ENCODE data around the gene TTLL3.

The TTLL3 gene

GRCh38 chr3:9781551-9781950 lies 28.5 kb upstream of the TTLL3 start:
- TF ChIP-seq POLR2AphosphoS5 (IDR thresholded peaks at IDR 0.05; ENCODE audit: low read depth, low read length), result no peak

GRCh38 chr3:9781978-9782603 lies 28.0 kb upstream of the TTLL3 start:
- TF ChIP-seq REST (IDR thresholded peaks at IDR 0.05; ENCODE audit: insufficient read depth in 1 of 2, low read depth in 2 of 2, low read length in 2 of 2) (no peak), SIN3A (IDR thresholded peaks at IDR 0.05; ENCODE audit: borderline replicate concordance, insufficient read depth, low read length) (no peak), FOXP2 (optimal IDR thresholded peaks at IDR 0.05; ENCODE audit: borderline replicate concordance, extremely low read depth, extremely low read length, insufficient read depth) (no peak), POLR2AphosphoS5 (IDR thresholded peaks at IDR 0.05; ENCODE audit: low read depth, low read length) (no peak), TAF1 (IDR thresholded peaks at IDR 0.05; ENCODE audit: borderline replicate concordance, insufficient read depth, low read length) (no peak)

- TF ChIP-seq TAF1 (IDR thresholded peaks at IDR 0.05; ENCODE audit: borderline replicate concordance, insufficient read depth, low read length), result no peak
- TF ChIP-seq POLR2AphosphoS5 (IDR thresholded peaks at IDR 0.05; ENCODE audit: low read depth, low read length), result no peak
These were observed 27.3 kb upstream of the TTLL3 start for GRCh38 chr3:9782770-9783169.

GRCh38 chr3:9783954-9784353 lies 26.1 kb upstream of the TTLL3 start:
- TF ChIP-seq SIN3A (IDR thresholded peaks at IDR 0.05; ENCODE audit: borderline replicate concordance, insufficient read depth, low read length) (no peak), POLR2AphosphoS5 (IDR thresholded peaks at IDR 0.05; ENCODE audit: low read depth, low read length) (no peak), TAF1 (IDR thresholded peaks at IDR 0.05; ENCODE audit: borderline replicate concordance, insufficient read depth, low read length) (no peak), REST (IDR thresholded peaks at IDR 0.05; ENCODE audit: insufficient read depth in 1 of 2, low read depth in 2 of 2, low read length in 2 of 2) (no peak), FOXP2 (optimal IDR thresholded peaks at IDR 0.05; ENCODE audit: borderline replicate concordance, extremely low read depth, extremely low read length, insufficient read depth) (no peak)

GRCh38 chr3:9784965-9785364 lies 25.1 kb upstream of the TTLL3 start:
- TF ChIP-seq SIN3A (IDR thresholded peaks at IDR 0.05; ENCODE audit: borderline replicate concordance, insufficient read depth, low read length), result no peak

- TF ChIP-seq SIN3A (IDR thresholded peaks at IDR 0.05; ENCODE audit: borderline replicate concordance, insufficient read depth, low read length), result no peak
These were observed 24.5 kb upstream of the TTLL3 start for GRCh38 chr3:9785602-9786001.

- TF ChIP-seq REST (IDR thresholded peaks at IDR 0.05; ENCODE audit: insufficient read depth in 1 of 2, low read depth in 2 of 2, low read length in 2 of 2) (no peak), SIN3A (IDR thresholded peaks at IDR 0.05; ENCODE audit: borderline replicate concordance, insufficient read depth, low read length) (no peak), TAF1 (IDR thresholded peaks at IDR 0.05; ENCODE audit: borderline replicate concordance, insufficient read depth, low read length) (no peak), POLR2AphosphoS5 (IDR thresholded peaks at IDR 0.05; ENCODE audit: low read depth, low read length) (no peak)
These were observed 23.8 kb upstream of the TTLL3 start for GRCh38 chr3:9786209-9786739.
